ENCODE data around the gene SLC12A3.
"Not testable (repeated sequence)": the region's sequence is repeated elsewhere in the genome, so short reads cannot be mapped to it uniquely, and the experiment has no call there.

The SLC12A3 gene

DNA sequence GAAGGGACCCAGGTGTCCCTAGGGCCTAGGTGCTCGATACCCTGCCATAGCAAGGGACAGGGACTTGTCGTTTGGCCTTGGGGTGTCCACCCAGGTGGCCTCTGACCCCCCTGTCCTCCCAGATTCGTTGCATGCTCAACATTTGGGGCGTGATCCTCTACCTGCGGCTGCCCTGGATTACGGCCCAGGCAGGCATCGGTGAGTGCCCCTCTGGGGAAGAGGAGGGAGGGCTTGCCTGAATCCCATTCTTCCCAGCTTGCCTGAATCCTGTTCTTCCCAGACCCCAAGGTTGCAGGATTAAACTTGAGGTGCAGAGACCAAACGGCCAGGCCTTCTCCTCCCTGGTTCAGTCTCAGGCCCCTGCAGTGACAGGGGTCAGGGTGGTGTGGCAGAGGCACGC, 3.2 kb downstream of the SLC12A3 start:
- no peak for DNase-seq
- Histone ChIP-seq H3K36me3 (ENCODE audit: control insufficient read depth, insufficient read depth, low read length) (no peaks in the 10 kb centered on the region), H3K9me3 (ENCODE audit: control insufficient read depth, low read length) (no peaks in the 10 kb centered on the region), H3K27ac (ENCODE audit: insufficient read depth, low read length, poor library complexity, severe bottlenecking) (no peak overlapping the region), H3K27me3 (replicated peaks; ENCODE audit: control insufficient read depth, insufficient read depth, low read length, poor library complexity, severe bottlenecking) (no peaks in the 10 kb centered on the region), H3K4me1 (ENCODE audit: control insufficient read depth, insufficient read depth, low read length, poor library complexity, severe bottlenecking) (peaks cover 3% of the 10 kb centered on the region), H3K4me3 (ENCODE audit: insufficient read depth, low read depth, low read length, poor library complexity, severe bottlenecking) (no peak overlapping the region)

DNA sequence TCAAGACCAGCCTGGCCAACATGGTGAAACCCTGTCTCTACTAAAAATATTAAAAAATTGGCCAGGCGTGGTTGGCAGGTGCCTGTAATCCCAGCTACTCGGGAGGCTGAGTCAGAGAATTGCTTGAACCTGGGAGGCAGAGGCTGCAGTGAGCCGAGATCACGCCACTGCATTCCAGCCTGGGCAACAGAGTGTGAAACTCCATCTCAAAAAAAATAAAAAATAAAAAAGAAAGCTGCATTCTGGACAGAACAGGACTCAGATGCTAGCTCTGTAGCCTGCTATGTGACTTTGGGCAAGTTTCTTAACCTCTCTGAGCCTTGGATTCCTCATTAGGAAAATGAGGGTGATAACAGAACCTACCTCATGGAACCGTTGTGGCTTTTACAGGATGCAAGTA, 3.8 kb downstream of the SLC12A3 start:
- not testable (repeated sequence) for H3K27ac ChIP-seq (ENCODE audit: insufficient read depth, low read length, poor library complexity, severe bottlenecking); H3K36me3 ChIP-seq (ENCODE audit: control insufficient read depth, insufficient read depth, low read length); H3K4me1 ChIP-seq (ENCODE audit: control insufficient read depth, insufficient read depth, low read length, poor library complexity, severe bottlenecking); DNase-seq; H3K4me3 ChIP-seq (ENCODE audit: insufficient read depth, low read depth, low read length, poor library complexity, severe bottlenecking); H3K9me3 ChIP-seq (ENCODE audit: control insufficient read depth, low read length); H3K27me3 ChIP-seq (replicated peaks; ENCODE audit: control insufficient read depth, insufficient read depth, low read length, poor library complexity, severe bottlenecking)

DNA sequence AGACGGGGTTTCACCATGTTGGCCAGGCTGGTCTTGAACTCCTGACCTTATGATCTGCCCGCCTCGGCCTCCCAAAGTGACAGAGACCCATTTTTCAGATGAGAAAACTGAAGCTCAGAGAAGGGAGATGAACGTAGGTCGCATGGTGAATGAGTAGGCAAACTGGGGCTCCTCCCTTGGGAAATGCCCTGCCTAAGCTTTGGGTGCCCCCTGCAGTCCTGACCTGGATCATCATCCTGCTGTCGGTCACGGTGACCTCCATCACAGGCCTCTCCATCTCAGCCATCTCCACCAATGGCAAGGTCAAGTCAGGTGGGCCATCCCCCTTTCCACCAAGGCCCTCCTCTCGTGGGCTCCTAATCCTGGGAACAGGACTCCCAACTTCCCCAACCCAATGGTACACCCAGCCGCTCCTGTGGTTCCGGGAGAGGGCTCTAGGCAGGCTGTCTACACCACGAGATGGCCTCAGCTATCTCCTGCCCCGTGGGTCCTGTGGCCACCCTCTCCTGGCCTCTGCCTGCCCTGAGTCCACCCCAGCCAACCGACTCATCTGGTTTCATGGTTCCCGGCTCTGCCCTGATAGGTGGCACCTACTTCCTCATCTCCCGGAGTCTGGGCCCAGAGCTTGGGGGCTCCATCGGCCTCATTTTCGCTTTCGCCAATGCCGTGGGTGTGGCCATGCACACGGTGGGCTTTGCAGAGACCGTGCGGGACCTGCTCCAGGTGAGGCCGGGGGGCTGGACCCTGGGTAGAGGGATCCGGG, 4.7 kb downstream of the SLC12A3 start:
- Histone ChIP-seq H3K4me3 (ENCODE audit: insufficient read depth, low read depth, low read length, poor library complexity, severe bottlenecking) (no peak overlapping the region), H3K27ac (ENCODE audit: insufficient read depth, low read length, poor library complexity, severe bottlenecking) (no peak overlapping the region), H3K36me3 (ENCODE audit: control insufficient read depth, insufficient read depth, low read length) (no peaks in the 10 kb centered on the region), H3K9me3 (ENCODE audit: control insufficient read depth, low read length) (no peaks in the 10 kb centered on the region), H3K27me3 (replicated peaks; ENCODE audit: control insufficient read depth, insufficient read depth, low read length, poor library complexity, severe bottlenecking) (no peaks in the 10 kb centered on the region), H3K4me1 (ENCODE audit: control insufficient read depth, insufficient read depth, low read length, poor library complexity, severe bottlenecking) (no peaks in the 10 kb centered on the region)
- DNase-seq, result no peak

DNA sequence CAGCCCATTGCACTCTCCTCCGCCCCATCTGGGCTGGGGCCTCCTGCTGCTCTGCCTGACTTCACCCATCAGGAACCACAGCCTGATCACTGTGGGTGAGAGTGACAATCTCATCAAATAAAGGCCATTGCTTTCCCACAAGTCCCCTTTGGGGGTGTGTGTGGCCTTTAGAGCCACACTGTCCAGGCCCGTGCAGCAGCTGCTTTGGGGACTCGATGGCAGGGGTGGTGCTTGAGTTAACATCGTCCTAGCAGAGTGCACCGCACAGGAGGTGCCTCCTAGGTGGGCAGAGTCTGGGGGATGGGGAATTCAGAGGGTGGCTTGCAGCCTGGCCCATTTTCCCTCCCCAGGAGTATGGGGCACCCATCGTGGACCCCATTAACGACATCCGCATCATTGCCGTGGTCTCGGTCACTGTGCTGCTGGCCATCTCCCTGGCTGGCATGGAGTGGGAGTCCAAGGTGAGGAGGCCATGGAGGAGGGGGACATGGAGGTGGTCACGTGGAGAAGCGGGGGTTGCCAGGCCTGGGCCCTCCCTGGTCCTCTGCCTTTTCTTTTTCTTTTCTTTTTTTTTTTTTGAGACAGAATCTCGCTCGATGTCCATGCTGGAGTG, 5.4 kb downstream of the SLC12A3 start:
- H3K27me3 ChIP-seq (replicated peaks; ENCODE audit: control insufficient read depth, insufficient read depth, low read length, poor library complexity, severe bottlenecking), result no peaks in the 10 kb centered on the region
- no peak for DNase-seq
- H3K9me3 ChIP-seq (ENCODE audit: control insufficient read depth, low read length), result no peaks in the 10 kb centered on the region

DNA sequence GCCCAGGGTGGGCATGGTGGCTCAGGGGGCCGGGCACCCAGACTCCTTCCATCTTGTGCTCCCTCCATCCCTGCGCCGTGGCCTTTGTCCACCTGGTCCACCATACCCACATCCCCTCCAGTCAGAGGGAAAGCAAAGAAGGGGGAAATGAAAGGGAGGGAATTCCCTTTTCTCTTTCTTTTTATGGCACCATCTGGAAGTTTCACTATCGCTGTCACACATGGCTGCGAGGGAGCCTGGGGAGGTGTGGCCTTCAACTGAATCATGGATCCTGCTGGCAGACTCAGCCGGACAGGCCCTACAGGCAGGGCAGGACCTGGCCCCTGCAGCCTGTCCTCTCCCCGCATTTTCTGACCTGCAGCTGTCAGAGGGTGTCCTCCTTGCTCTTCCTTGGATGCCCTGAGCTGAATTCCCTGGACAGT, 6.2 kb downstream of the SLC12A3 start:
- Histone ChIP-seq H3K4me1 (ENCODE audit: control insufficient read depth, insufficient read depth, low read length, poor library complexity, severe bottlenecking) (no peaks in the 10 kb centered on the region), H3K36me3 (ENCODE audit: control insufficient read depth, insufficient read depth, low read length) (no peaks in the 10 kb centered on the region), H3K27me3 (replicated peaks; ENCODE audit: control insufficient read depth, insufficient read depth, low read length, poor library complexity, severe bottlenecking) (no peaks in the 10 kb centered on the region), H3K27ac (ENCODE audit: insufficient read depth, low read length, poor library complexity, severe bottlenecking) (no peak overlapping the region), H3K9me3 (ENCODE audit: control insufficient read depth, low read length) (no peaks in the 10 kb centered on the region), H3K4me3 (ENCODE audit: insufficient read depth, low read depth, low read length, poor library complexity, severe bottlenecking) (no peak overlapping the region)
- DNase-seq, result no peak

More for the DNA sequence above, 5.4 kb downstream of the SLC12A3 start:
- Histone ChIP-seq H3K27ac (ENCODE audit: insufficient read depth, low read length, poor library complexity, severe bottlenecking) (no peak overlapping the region), H3K4me3 (ENCODE audit: insufficient read depth, low read depth, low read length, poor library complexity, severe bottlenecking) (no peak overlapping the region), H3K4me1 (ENCODE audit: control insufficient read depth, insufficient read depth, low read length, poor library complexity, severe bottlenecking) (no peaks in the 10 kb centered on the region), H3K36me3 (ENCODE audit: control insufficient read depth, insufficient read depth, low read length) (no peaks in the 10 kb centered on the region)

DNA sequence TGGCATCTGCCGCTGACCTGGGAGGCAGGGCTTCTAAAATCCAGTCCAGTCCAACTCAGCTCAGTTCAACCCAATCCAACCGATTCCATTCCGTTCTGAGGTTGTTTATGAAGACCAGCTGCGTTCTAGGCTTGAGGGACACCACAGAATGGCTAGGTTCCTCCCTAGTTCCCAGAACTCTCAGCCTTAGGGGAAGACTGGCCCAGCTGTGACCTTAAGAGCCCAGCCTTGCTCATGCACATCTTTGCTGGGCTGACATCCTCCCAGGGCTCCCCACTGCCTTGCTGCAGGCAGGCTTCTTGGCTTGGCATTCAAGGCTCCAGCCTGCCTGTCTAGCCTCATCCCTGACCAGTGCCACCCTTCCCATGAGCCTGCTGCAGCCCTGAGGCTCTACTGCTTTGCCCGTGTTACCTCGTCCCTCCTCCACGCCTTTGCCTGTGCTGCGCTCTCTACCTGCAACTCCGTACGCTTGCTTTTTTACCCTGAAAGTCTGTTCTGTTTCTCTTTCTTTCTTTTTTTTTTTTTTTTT, 7.9 kb downstream of the SLC12A3 start:
- no peak overlapping the region for H3K27ac ChIP-seq (ENCODE audit: insufficient read depth, low read length, poor library complexity, severe bottlenecking)
- H3K27me3 ChIP-seq (replicated peaks; ENCODE audit: control insufficient read depth, insufficient read depth, low read length, poor library complexity, severe bottlenecking), result no peaks in the 10 kb centered on the region
- no peaks in the 10 kb centered on the region for H3K36me3 ChIP-seq (ENCODE audit: control insufficient read depth, insufficient read depth, low read length)
- H3K4me1 ChIP-seq (ENCODE audit: control insufficient read depth, insufficient read depth, low read length, poor library complexity, severe bottlenecking), result no peaks in the 10 kb centered on the region
- no peak overlapping the region for H3K4me3 ChIP-seq (ENCODE audit: insufficient read depth, low read depth, low read length, poor library complexity, severe bottlenecking)
- DNase-seq, result no peak
- no peaks in the 10 kb centered on the region for H3K9me3 ChIP-seq (ENCODE audit: control insufficient read depth, low read length)

DNA sequence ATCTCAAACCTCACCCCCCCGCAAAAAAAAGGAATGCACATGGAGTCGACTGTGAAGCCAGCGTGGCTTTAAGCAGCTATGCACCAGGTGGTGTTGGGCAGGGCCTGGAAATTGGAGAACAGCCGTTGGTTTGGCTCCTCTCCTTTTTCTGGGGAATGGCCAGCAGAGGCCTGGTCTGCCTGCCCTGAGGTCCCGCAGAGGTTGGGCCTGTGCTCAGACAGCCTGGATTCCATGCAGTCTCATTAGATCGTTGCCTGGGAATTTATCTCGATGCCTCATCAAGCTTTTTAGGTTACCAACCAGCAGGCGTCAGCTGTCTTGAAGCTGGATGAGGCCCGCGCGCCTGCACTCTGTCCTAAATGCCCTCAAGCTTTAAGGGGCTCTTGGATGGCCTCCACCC, 9.8 kb downstream of the SLC12A3 start:
- Histone ChIP-seq H3K4me1 (ENCODE audit: control insufficient read depth, insufficient read depth, low read length, poor library complexity, severe bottlenecking) (no peaks in the 10 kb centered on the region), H3K36me3 (ENCODE audit: control insufficient read depth, insufficient read depth, low read length) (no peaks in the 10 kb centered on the region), H3K9me3 (ENCODE audit: control insufficient read depth, low read length) (no peaks in the 10 kb centered on the region), H3K27me3 (replicated peaks; ENCODE audit: control insufficient read depth, insufficient read depth, low read length, poor library complexity, severe bottlenecking) (no peaks in the 10 kb centered on the region), H3K27ac (ENCODE audit: insufficient read depth, low read length, poor library complexity, severe bottlenecking) (no peak overlapping the region), H3K4me3 (ENCODE audit: insufficient read depth, low read depth, low read length, poor library complexity, severe bottlenecking) (no peak overlapping the region)
- DNase-seq, result no peak

DNA sequence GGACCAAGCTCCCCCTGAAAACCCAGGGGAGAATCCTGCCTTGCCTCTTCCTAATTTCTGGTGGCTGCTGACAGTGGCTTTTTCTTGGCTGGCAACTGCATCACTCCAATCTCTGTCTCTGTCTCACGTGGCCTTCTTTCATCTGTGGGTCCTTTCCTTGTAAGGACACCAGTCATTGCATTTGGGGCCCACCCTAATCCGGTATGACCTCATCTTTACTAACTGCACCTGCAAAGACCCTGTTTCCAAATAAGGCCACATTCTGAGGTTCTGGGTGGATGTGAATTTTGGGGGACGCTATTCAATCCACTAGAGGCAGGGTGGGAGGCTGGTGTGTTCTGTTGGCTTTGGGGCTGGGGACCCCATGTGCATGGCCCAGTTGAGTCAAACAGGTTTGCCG, 11.0 kb downstream of the SLC12A3 start:
- Histone ChIP-seq H3K27ac (ENCODE audit: insufficient read depth, low read length, poor library complexity, severe bottlenecking) (no peak overlapping the region), H3K27me3 (replicated peaks; ENCODE audit: control insufficient read depth, insufficient read depth, low read length, poor library complexity, severe bottlenecking) (no peaks in the 10 kb centered on the region), H3K4me3 (ENCODE audit: insufficient read depth, low read depth, low read length, poor library complexity, severe bottlenecking) (no peak overlapping the region), H3K4me1 (ENCODE audit: control insufficient read depth, insufficient read depth, low read length, poor library complexity, severe bottlenecking) (no peaks in the 10 kb centered on the region), H3K36me3 (ENCODE audit: control insufficient read depth, insufficient read depth, low read length) (no peaks in the 10 kb centered on the region), H3K9me3 (ENCODE audit: control insufficient read depth, low read length) (no peaks in the 10 kb centered on the region)
- DNase-seq, result no peak

DNA sequence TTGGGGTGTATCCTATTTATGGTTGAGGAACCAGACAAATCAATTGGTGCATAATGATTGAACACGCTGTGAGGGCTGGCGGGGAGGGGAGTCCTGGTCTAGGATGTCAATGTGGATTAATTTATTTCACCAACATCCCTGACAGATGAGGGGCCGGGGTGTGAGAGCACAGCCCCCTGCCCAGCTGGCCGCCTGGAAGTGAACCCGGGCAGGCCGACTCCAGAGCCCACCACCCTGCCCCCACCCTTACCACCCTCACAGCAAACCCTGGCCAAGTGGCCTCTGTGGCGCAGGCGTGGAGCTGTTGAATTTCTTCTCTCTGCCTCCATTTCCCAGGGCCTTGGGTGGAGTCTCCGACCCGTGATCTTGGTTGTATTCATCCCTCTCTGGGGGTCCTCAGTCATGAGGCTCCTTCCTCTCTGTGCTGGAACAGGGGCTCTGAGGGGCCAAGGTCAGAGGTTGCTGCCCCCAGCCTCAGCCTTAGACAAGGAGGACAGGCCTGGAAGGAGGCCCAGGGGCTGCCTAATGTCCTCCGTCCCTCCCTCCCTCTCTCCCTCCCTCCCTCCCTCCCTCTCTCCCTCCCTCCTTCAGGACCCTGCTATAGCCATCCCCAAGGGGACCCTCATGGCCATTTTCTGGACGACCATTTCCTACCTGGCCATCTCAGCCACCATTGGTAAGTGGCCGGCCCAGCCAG, 12.6 kb downstream of the SLC12A3 start:
- no peaks in the 10 kb centered on the region for H3K4me1 ChIP-seq (ENCODE audit: control insufficient read depth, insufficient read depth, low read length, poor library complexity, severe bottlenecking)
- DNase-seq, result no peak
- H3K4me3 ChIP-seq (ENCODE audit: insufficient read depth, low read depth, low read length, poor library complexity, severe bottlenecking), result no peak overlapping the region
- no peak overlapping the region for H3K27ac ChIP-seq (ENCODE audit: insufficient read depth, low read length, poor library complexity, severe bottlenecking)
- H3K9me3 ChIP-seq (ENCODE audit: control insufficient read depth, low read length), result no peaks in the 10 kb centered on the region
- H3K27me3 ChIP-seq (replicated peaks; ENCODE audit: control insufficient read depth, insufficient read depth, low read length, poor library complexity, severe bottlenecking), result no peaks in the 10 kb centered on the region
- no peaks in the 10 kb centered on the region for H3K36me3 ChIP-seq (ENCODE audit: control insufficient read depth, insufficient read depth, low read length)

DNA sequence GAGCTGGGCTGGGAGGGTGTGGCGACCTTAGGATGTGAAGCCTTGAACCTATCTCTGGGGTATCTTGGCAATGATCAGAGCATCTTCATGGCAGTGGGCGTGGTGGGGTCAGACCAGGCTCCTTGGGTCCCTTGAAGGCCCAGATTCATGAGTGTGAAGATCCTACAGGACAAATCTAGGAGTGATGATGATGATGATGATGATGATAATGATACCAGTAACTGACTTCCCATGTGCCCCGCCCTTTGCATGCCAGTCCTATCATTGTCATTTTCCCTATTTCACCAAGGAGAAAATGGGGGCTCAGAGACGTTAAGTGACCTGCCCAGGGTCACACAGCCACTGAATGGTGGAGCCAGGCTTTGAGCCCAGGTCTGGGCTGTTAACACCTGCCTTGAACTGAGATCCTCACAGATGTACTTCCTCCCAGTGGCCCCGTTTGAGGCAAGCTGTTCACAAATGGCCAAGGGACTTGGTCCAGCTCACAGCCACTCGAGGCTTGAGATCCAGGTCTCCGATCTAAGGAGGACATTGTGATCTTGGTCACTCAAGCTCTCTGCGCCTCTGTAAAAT, 13.4 kb downstream of the SLC12A3 start:
- Histone ChIP-seq H3K4me3 (ENCODE audit: insufficient read depth, low read depth, low read length, poor library complexity, severe bottlenecking) (no peak overlapping the region), H3K36me3 (ENCODE audit: control insufficient read depth, insufficient read depth, low read length) (no peaks in the 10 kb centered on the region), H3K27ac (ENCODE audit: insufficient read depth, low read length, poor library complexity, severe bottlenecking) (no peak overlapping the region), H3K9me3 (ENCODE audit: control insufficient read depth, low read length) (no peaks in the 10 kb centered on the region), H3K4me1 (ENCODE audit: control insufficient read depth, insufficient read depth, low read length, poor library complexity, severe bottlenecking) (no peaks in the 10 kb centered on the region), H3K27me3 (replicated peaks; ENCODE audit: control insufficient read depth, insufficient read depth, low read length, poor library complexity, severe bottlenecking) (no peaks in the 10 kb centered on the region)
- no peak for DNase-seq
